HepG2 (cell line): ENCODE measurements around the gene PCBP1. TPM values are rescaled to one million over a fixed set of nuclear protein-coding genes. Genes with fewer than 3 reads are reported as not detected.

Source experiments
- ATAC-seq: fragments of 200-7000 bp; cut with Tn5 transposase; 3 replicates; pipeline ENCODE4 v1.9.1; 2020; ENCODE audit warnings: mild to moderate bottlenecking, moderate library complexity
- BruUV-seq: library from RNA; stranded (reverse); fragments of 400-500 nt; replicated peaks from 2 replicates; lab custom pipeline; 2021; lab: Mats Ljungman, UMichigan
- CTCF ChIA-PET: fragments of 300-600 bp; formaldehyde crosslinking; extraction: SDS; loops from one replicate; lab custom pipeline; 2021; ENCODE audit warnings: low total read pairs, inconsistent platforms, low intra/inter-chr PET ratio; lab: Yijun Ruan, JAX
- POLR2A ChIA-PET: fragments of 350-600 bp; sonication (Branson Sonifier 250); formaldehyde crosslinking; loops from one replicate; lab custom pipeline; 2020; ENCODE audit warnings: antibody characterized with exemption, inconsistent platforms; lab: Yijun Ruan, JAX
- DNase-seq: peaks from one replicate; pipeline ENCODE4 v3.0.0-alpha.2; 2015; ENCODE audit warnings: low spot score
- FAIRE-seq: peaks from 3 replicates; lab custom pipeline; 2011; peaks lifted over from hg19 to GRCh38; lab: Jason Lieb, UNC
- H2AFZ ChIP-seq: one replicate; pipeline ENCODE4 v1.6.1; 2011; ENCODE audit warnings: low read length, inconsistent platforms
- H3K27ac ChIP-seq: fragments of 300-600 bp; 3 replicates; pipeline ENCODE4 v1.8.0; 2011; ENCODE audit warnings: mixed run types, mild to moderate bottlenecking, mixed read lengths, low read length, inconsistent platforms; ENCODE audit not compliant: insufficient read depth; ENCODE audit errors: extremely low read length
- H3K27me3 ChIP-seq, 2 experiments: fragments of 200-600 bp in 1 of 2; 2 replicates in 1 of 2; 3 replicates in 1 of 2; pipeline versions ENCODE4 v1.6.0 to v1.8.0; 2011; ENCODE audit warnings: low read length in 2 of 2, mild to moderate bottlenecking in 2 of 2, moderate library complexity in 2 of 2, inconsistent platforms in 1 of 2; ENCODE audit not compliant: insufficient read depth in 2 of 2, control insufficient read depth in 1 of 2
- H3K36me3 ChIP-seq, 2 experiments: fragments of 200-600 bp in 1 of 2; replicated peaks in 1 of 2; 2 replicates in 1 of 2; 3 replicates in 1 of 2; pipeline versions ENCODE4 v1.5.1 to v1.8.0; 2011; ENCODE audit warnings: low read length in 2 of 2, inconsistent platforms in 1 of 2; ENCODE audit not compliant: insufficient read depth in 2 of 2, control insufficient read depth in 1 of 2
- H3K4me1 ChIP-seq: 2 replicates; pipeline ENCODE4 v1.5.1; 2012; ENCODE audit warnings: low read length, inconsistent platforms; ENCODE audit not compliant: insufficient read depth
- H3K4me2 ChIP-seq: 2 replicates; pipeline ENCODE4 v1.6.0; 2011; ENCODE audit warnings: low read depth, low read length, inconsistent platforms
- H3K4me3 ChIP-seq, 3 experiments: fragments of 200-600 bp in 1 of 3; sonication (generic), shearing (Covaris generic) in 1 of 3; replicated peaks in 1 of 3; 2 replicates each; pipeline ENCODE4 v1.5.1; 2011 to 2016; ENCODE audit warnings: low read length in 3 of 3, inconsistent platforms in 2 of 3, low read depth in 2 of 3, mild to moderate bottlenecking in 2 of 3, control low read depth in 1 of 3, mixed read lengths in 1 of 3; ENCODE audit not compliant: insufficient read depth in 1 of 3
- H3K79me2 ChIP-seq: one replicate; pipeline ENCODE4 v1.6.1; 2011; ENCODE audit warnings: low read length, inconsistent platforms; ENCODE audit not compliant: insufficient read depth
- H3K9ac ChIP-seq: 2 replicates; pipeline ENCODE4 v1.6.0; 2011; ENCODE audit warnings: mild to moderate bottlenecking, low read depth, low read length, inconsistent platforms; ENCODE audit not compliant: insufficient read depth
- H3K9me3 ChIP-seq: 2 replicates; pipeline ENCODE4 v1.5.1; 2012; ENCODE audit warnings: mild to moderate bottlenecking, low read length
- H4K20me1 ChIP-seq: 2 replicates; pipeline ENCODE4 v1.6.0; 2011; ENCODE audit warnings: inconsistent platforms, mild to moderate bottlenecking, low read length, moderate library complexity; ENCODE audit not compliant: insufficient read depth
- CBX2 ChIP-seq, 2 experiments: fragments of 200-600 bp in 1 of 2; sonication (generic); formaldehyde crosslinking in 1 of 2; IDR thresholded peaks; 2 replicates each; pipeline versions ENCODE4 v1.7.0 to v1.8.1; 2018 to 2022; ENCODE audit warnings: low read depth in 2 of 2, low read length in 1 of 2, mild to moderate bottlenecking in 1 of 2, missing genetic modification reagents in 1 of 2
- CTCF ChIP-seq: sonication (generic); formaldehyde crosslinking; IDR thresholded peaks from 2 replicates; pipeline ENCODE4 v1.5.0; 2020; ENCODE audit warnings: mild to moderate bottlenecking, missing genetic modification reagents, moderate library complexity
- EHMT2 ChIP-seq: fragments of 200-600 bp; sonication (generic); IDR thresholded peaks from 2 replicates; pipeline ENCODE4 v1.7.0; 2017; ENCODE audit warnings: antibody characterized with exemption, low read depth, low read length, borderline replicate concordance
- MED8 ChIP-seq: sonication (generic); formaldehyde crosslinking; IDR thresholded peaks from 2 replicates; pipeline ENCODE4 v1.8.1; 2023; ENCODE audit warnings: mild to moderate bottlenecking, missing genetic modification reagents; ENCODE audit not compliant: insufficient replicate concordance
- MLLT10 ChIP-seq: sonication (generic); formaldehyde crosslinking; IDR thresholded peaks from 2 replicates; pipeline ENCODE4 v1.4.0; 2020; ENCODE audit warnings: missing genetic modification reagents
- NCOA2 ChIP-seq: sonication (generic); formaldehyde crosslinking; IDR thresholded peaks from 2 replicates; pipeline ENCODE4 v1.8.0; 2022; ENCODE audit warnings: inconsistent platforms
- NR2F6 ChIP-seq, 2 experiments: IDR thresholded peaks; 2 replicates each; pipeline ENCODE4 v1.6.1; 2016; ENCODE audit warnings: antibody characterized with exemption in 1 of 2, mild to moderate bottlenecking in 1 of 2
- ZBTB25 ChIP-seq: IDR thresholded peaks from 2 replicates; pipeline ENCODE4 v1.6.1; 2018; ENCODE audit warnings: missing genetic modification reagents
- ZNF614 ChIP-seq: IDR thresholded peaks from 2 replicates; pipeline ENCODE4 v1.6.1; 2018; ENCODE audit warnings: missing biosample characterization, missing genetic modification reagents, inconsistent platforms, borderline replicate concordance
- ZSCAN20 ChIP-seq: sonication (generic); formaldehyde crosslinking; IDR thresholded peaks from 2 replicates; pipeline ENCODE4 v1.4.0; 2020; ENCODE audit warnings: missing genetic modification reagents, mild to moderate bottlenecking, borderline replicate concordance
- ZXDC ChIP-seq: sonication (generic); formaldehyde crosslinking; IDR thresholded peaks from 2 replicates; pipeline ENCODE4 v1.5.0; 2020; ENCODE audit warnings: mild to moderate bottlenecking, missing genetic modification reagents
- WGBS: methylation state at CpG from one replicate; pipeline ENCODE4 v1.1.6; 2017; ENCODE audit warnings: low lambda C conversion rate; 5-methylcytosine and 5-hydroxymethylcytosine counted together
- in situ Hi-C: cut with HindIII; loops from 2 replicates; pipeline ENCODE4 v1.10.0; 2017; ENCODE audit warnings: low pct_unique_long_range_greater_than_20kb; ENCODE audit not compliant: extremely low pct_ligation_motif_present
- intact Hi-C: fragments of 100-400 bp; cut with micrococcal nuclease; formaldehyde crosslinking; loops from one replicate; pipeline ENCODE4 v1.10.0; 2022; ENCODE audit not compliant: unreplicated experiment
- polyA plus RNA-seq, 8 experiments: library from polyadenylated mRNA; depleted of rRNA in 3 of 8; stranded (reverse) in 7 of 8; unstranded in 1 of 8; fragments of >200 nt; fragmentation: Illumina TruSeq in 4 of 8; extraction: Trizol in 4 of 8; gene quantifications; 2 replicates each; pipeline versions ENCODE4 v1.2.1 to v1.2.3, GENCODE V29; 2011 to 2016; ENCODE audit warnings: low read depth in 4 of 8, missing spikeins in 1 of 8, mixed read lengths in 1 of 8; ENCODE audit not compliant: insufficient read depth in 1 of 8
- total RNA-seq, 5 experiments: library from RNA; depleted of rRNA; stranded (reverse); fragments of >200 nt; fragmentation: Illumina TruSeq; extraction: Trizol; gene quantifications; 2 replicates each; pipeline ENCODE4 v1.2.3, GENCODE V29; 2016; ENCODE audit warnings: low read depth in 1 of 5

The PCBP1 gene
- total and polyA plus RNA-seq, 2 of the 13 experiments (the other 11 are each of a cell fraction or from before 2014, with no cell fraction given), result 32.0 to 137 TPM

GRCh38 chr2:70062270-70062669, 25.0 kb upstream of the PCBP1 start:
- DNase-seq (no peak), FAIRE-seq (no peak), ATAC-seq (no peak; the same call in 2 of the 3 replicates)
- H3K79me2 ChIP-seq, result peaks cover 2% of the 10 kb centered on the region
- no peak overlapping the region for H2AFZ ChIP-seq
- in situ Hi-C loops (no loop called here), intact Hi-C loops (no loop called here)
- ChIA-PET CTCF (interaction anchor here (1.5 kb wide), 1 partner anchor 151 kb away, joined by 3 read pairs; no protein-coding TSS in a partner anchor), POLR2A (interaction anchor here (0.9 to 5.5 kb wide), 6 partner anchors 9 to 148 kb away, joined by 3 to 24 read pairs (median 4); partner anchors contain the start of gene MXD1)
- no peak overlapping the region for H3K4me3 ChIP-seq
- no peak overlapping the region for H3K27ac ChIP-seq
- no peak overlapping the region for H3K9ac ChIP-seq
- H3K4me2 ChIP-seq, result no peak overlapping the region
- no peaks in the 10 kb centered on the region for H3K9me3 ChIP-seq
- TF ChIP-seq CTCF (0 out of 2 replicates have a peak, but pooled peaks have one; percentile 8), ZBTB25 (no peak)
- H3K27me3 ChIP-seq, result no peaks in the 10 kb centered on the region
- no peaks in the 10 kb centered on the region for H4K20me1 ChIP-seq
- peaks cover 29 to 75% of the 10 kb centered on the region in 2 experiments for H3K36me3 ChIP-seq
- no TSS peak for BruUV-seq
- H3K4me1 ChIP-seq, result no peaks in the 10 kb centered on the region
- WGBS, result 98% methylated on average over 2 of the region's 2 CpGs

- over 99% methylated on average over 3 of the region's 3 CpGs for WGBS
- Histone ChIP-seq H2AFZ (no peak overlapping the region), H3K36me3 (peaks cover 19 to 54% of the 10 kb centered on the region in 2 experiments), H3K9ac (no peak overlapping the region), H3K4me3 (no peak overlapping the region), H3K27me3 (no peaks in the 10 kb centered on the region), H4K20me1 (no peaks in the 10 kb centered on the region), H3K4me2 (no peak overlapping the region), H3K4me1 (peaks cover 36% of the 10 kb centered on the region), H3K79me2 (peaks cover 11% of the 10 kb centered on the region), H3K9me3 (no peaks in the 10 kb centered on the region), H3K27ac (peak overlapping the region; percentile 18)
- no peak for ATAC-seq
- DNase-seq, result no peak
- no peak for FAIRE-seq
- no TSS peak for BruUV-seq
- ChIA-PET CTCF (interaction anchor here (0.9 to 3.3 kb wide), 2 partner anchors 74 to 156 kb away, joined by 3 to 22 read pairs; no protein-coding TSS in a partner anchor), POLR2A (interaction anchor here (0.6 to 24.7 kb wide), 7 partner anchors 14 to 154 kb away, joined by 3 to 282 read pairs (median 5); partner anchors contain the start of genes C2orf42 and MXD1)
- intact Hi-C loops (loop anchor here (5.0 kb wide), 1 partner anchor 74 kb away; no protein-coding TSS in a partner anchor), in situ Hi-C loops (loop anchor here (5.0 kb wide), 1 partner anchor 151 kb away; the partner anchor contains the start of gene MXD1)
- TF ChIP-seq MLLT10 (CRISPR knock-in tag), result no peak
- no peak for TF ChIP-seq ZXDC (CRISPR knock-in tag)
- no peak for TF ChIP-seq MED8 (CRISPR knock-in tag)
- no peak for TF ChIP-seq NR2F6 (IDR thresholded peaks at IDR 0.05)
- no peak for TF ChIP-seq NR2F6 (CRISPR knock-in tag; IDR thresholded peaks at IDR 0.05)
- TF ChIP-seq EHMT2, result no peak
- no peak for TF ChIP-seq CBX2 (IDR thresholded peaks at IDR 0.05; ENCODE audit: low read depth, low read length)
- TF ChIP-seq CBX2 (CRISPR knock-in tag; IDR thresholded peaks at IDR 0.05; ENCODE audit: low read depth), result no peak
- TF ChIP-seq NCOA2 (CRISPR knock-in tag), result no peak
- no peak for TF ChIP-seq ZSCAN20 (CRISPR knock-in tag)
- no peak for TF ChIP-seq ZNF614 (CRISPR knock-in tag)
Measured at GRCh38 chr2:70068119-70068518, 19.2 kb upstream of the PCBP1 start.
